K562 (cell line): ENCODE measurements around the gene AOC1. TPM values are rescaled to one million over a fixed set of nuclear protein-coding genes. Genes with fewer than 3 reads are reported as not detected.

Experiments
- ATF1 ChIP-seq, 2 experiments: fragments of 450-650 bp in 1 of 2; IDR thresholded peaks; 2 replicates each; pipeline ENCODE4 v1.6.1; 2016; ENCODE audit warnings: missing compliant biosample characterization in 1 of 2, missing genetic modification characterization in 1 of 2
- BCL6 ChIP-seq: fragments of 250-450 bp; sonication (Bioruptor Pico); IDR thresholded peaks from 2 replicates; pipeline ENCODE4 v1.4.0; 2020
- CEBPZ ChIP-seq: fragments of 150-350 bp; IDR thresholded peaks from 2 replicates; pipeline ENCODE4 v1.6.1; 2014; ENCODE audit warnings: low read depth, mild to moderate bottlenecking, low read length, borderline replicate concordance
- EWSR1 ChIP-seq: fragments of 450-650 bp; IDR thresholded peaks from 2 replicates; pipeline ENCODE4 v1.6.1; 2018; ENCODE audit warnings: borderline replicate concordance, mild to moderate bottlenecking, low read depth, moderate library complexity; ENCODE audit not compliant: partially characterized antibody
- GTF2B ChIP-seq: IDR thresholded peaks from 2 replicates; pipeline ENCODE4 v1.6.1; 2011; ENCODE audit not compliant: insufficient read length; ENCODE audit errors: extremely low read depth
- HES1 ChIP-seq: fragments of 450-650 bp; IDR thresholded peaks from 2 replicates; pipeline ENCODE4 v1.6.1; 2016; ENCODE audit warnings: low read depth, mild to moderate bottlenecking, moderate library complexity
- HMG20A ChIP-seq: fragments of 450-650 bp; formaldehyde crosslinking; conservative IDR thresholded peaks from 2 replicates; pipeline ENCODE4 v1.4.0; 2020; ENCODE audit warnings: mild to moderate bottlenecking, mixed read lengths
- HNRNPH1 ChIP-seq: fragments of 200-400 bp; formaldehyde crosslinking; optimal IDR thresholded peaks from 2 replicates; pipeline ENCODE3; 2017; ENCODE audit warnings: low read depth, mild to moderate bottlenecking, low read length, moderate library complexity
- KLF10 ChIP-seq: fragments of 250-450 bp; sonication (Bioruptor Pico); IDR thresholded peaks from 2 replicates; pipeline ENCODE4 v1.6.1; 2021; ENCODE audit warnings: matching md5 sums
- NR2C1 ChIP-seq, 2 experiments: fragments of 450-650 bp; IDR thresholded peaks; 2 replicates each; pipeline ENCODE4 v1.6.1; 2017; ENCODE audit warnings: mild to moderate bottlenecking in 2 of 2, antibody characterized with exemption in 1 of 2, inconsistent platforms in 1 of 2, missing compliant biosample characterization in 1 of 2, missing genetic modification characterization in 1 of 2
- NR3C1 ChIP-seq: sonication (generic); formaldehyde crosslinking; IDR thresholded peaks from 2 replicates; pipeline ENCODE4 v1.8.1; 2022; ENCODE audit warnings: missing genetic modification reagents
- RBM22 ChIP-seq: fragments of 200-400 bp; formaldehyde crosslinking; IDR thresholded peaks from 2 replicates; pipeline ENCODE4 v1.6.1; 2018; ENCODE audit warnings: low read length, low read depth; ENCODE audit not compliant: poor library complexity, severe bottlenecking
- RFX1 ChIP-seq: fragments of 450-650 bp; IDR thresholded peaks from 2 replicates; pipeline ENCODE4 v1.6.1; 2016; ENCODE audit warnings: mild to moderate bottlenecking, moderate library complexity
- SOX6 ChIP-seq: fragments of 450-650 bp; IDR thresholded peaks from 2 replicates; pipeline ENCODE4 v1.6.1; 2014; ENCODE audit warnings: mild to moderate bottlenecking
- TRIM24 ChIP-seq, 2 experiments: fragments of 450-650 bp; IDR thresholded peaks; 2 replicates each; pipeline ENCODE4 v1.6.1; 2016
- ZNF232 ChIP-seq: sonication (generic); formaldehyde crosslinking; IDR thresholded peaks from 2 replicates; pipeline ENCODE4 v1.8.0; 2022; ENCODE audit warnings: mild to moderate bottlenecking, missing genetic modification reagents
- ZNF24 ChIP-seq: fragments of 450-650 bp; IDR thresholded peaks from 2 replicates; pipeline ENCODE4 v1.6.1; 2016
- ZNF584 ChIP-seq: fragments of 200-800 bp; sonication (Bioruptor generic); IDR thresholded peaks from 2 replicates; pipeline ENCODE4 v1.6.1; 2016; ENCODE audit warnings: low read depth, mild to moderate bottlenecking, missing genetic modification characterization, missing compliant biosample characterization
- polyA plus RNA-seq, 8 experiments: library from polyadenylated mRNA; depleted of rRNA in 4 of 8; stranded (reverse) in 5 of 8; unstranded in 3 of 8; fragments of >200 nt; fragmentation: Nextera tagmentation in 2 of 8; fragmentation: Illumina TruSeq in 1 of 8; extraction: Ambion mirVana in 2 of 8; extraction: Trizol in 1 of 8; gene quantifications; 2 replicates each; pipeline versions ENCODE4 v1.2.1 to v1.2.3, GENCODE V29; 2011 to 2014; ENCODE audit warnings: inconsistent platforms in 1 of 8, missing spikeins in 1 of 8
- total RNA-seq, 7 experiments: library from RNA; depleted of rRNA in 6 of 7; stranded (reverse); fragments of >200 nt in 6 of 7; fragmentation: Illumina TruSeq in 2 of 7; extraction: Trizol in 2 of 7; gene quantifications; 2 replicates each; pipeline versions ENCODE4 v1.2.1 to v1.2.3, GENCODE V29; 2011 to 2021; ENCODE audit warnings: low replicate concordance in 1 of 7
- TF ChIP-seq, protein P1 (sequence below): fragments of 450-650 bp; IDR thresholded peaks from 2 replicates; pipeline ENCODE4 v1.6.1; 2017; ENCODE audit warnings: mild to moderate bottlenecking, moderate library complexity

The AOC1 gene
- total and polyA plus RNA-seq, 9 of the 15 experiments (the other 6 are each of a cell fraction or from before 2014, with no cell fraction given), result not detected

GRCh38 chr7:150910996-150911422 is 58.7 kb downstream of the AOC1 start (continued):
- no peak for TF ChIP-seq RFX1
- TF ChIP-seq ATF1 (CRISPR knock-in tag; IDR thresholded peaks at IDR 0.05), result 0 out of 2 replicates have a peak, but pooled peaks have one; percentile 6
- no peak for TF ChIP-seq ATF1 (tag; IDR thresholded peaks at IDR 0.05)
- TF ChIP-seq TRIM24 (IDR thresholded peaks at IDR 0.05), result no peak
- TF ChIP-seq RBM22, result no peak
- no peak for TF ChIP-seq EWSR1
- no peak for TF ChIP-seq SOX6
- no peak for TF ChIP-seq CEBPZ
- TF ChIP-seq ZNF584 (CRISPR knock-in tag), result 0 out of 2 replicates have a peak, but pooled peaks have one; percentile 31
- TF ChIP-seq, protein P1, sequence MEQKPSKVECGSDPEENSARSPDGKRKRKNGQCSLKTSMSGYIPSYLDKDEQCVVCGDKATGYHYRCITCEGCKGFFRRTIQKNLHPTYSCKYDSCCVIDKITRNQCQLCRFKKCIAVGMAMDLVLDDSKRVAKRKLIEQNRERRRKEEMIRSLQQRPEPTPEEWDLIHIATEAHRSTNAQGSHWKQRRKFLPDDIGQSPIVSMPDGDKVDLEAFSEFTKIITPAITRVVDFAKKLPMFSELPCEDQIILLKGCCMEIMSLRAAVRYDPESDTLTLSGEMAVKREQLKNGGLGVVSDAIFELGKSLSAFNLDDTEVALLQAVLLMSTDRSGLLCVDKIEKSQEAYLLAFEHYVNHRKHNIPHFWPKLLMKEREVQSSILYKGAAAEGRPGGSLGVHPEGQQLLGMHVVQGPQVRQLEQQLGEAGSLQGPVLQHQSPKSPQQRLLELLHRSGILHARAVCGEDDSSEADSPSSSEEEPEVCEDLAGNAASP, result no peak
- no peak for TF ChIP-seq BCL6 (CRISPR knock-in tag)
- no peak for TF ChIP-seq NR2C1 (IDR thresholded peaks at IDR 0.05)
- no peak for TF ChIP-seq NR2C1 (tag; IDR thresholded peaks at IDR 0.05)
- no peak for TF ChIP-seq ZNF232 (CRISPR knock-in tag)
- no peak for TF ChIP-seq HNRNPH1
- TF ChIP-seq HMG20A (CRISPR knock-in tag), result no peak
- TF ChIP-seq GTF2B, result no peak
- no peak for TF ChIP-seq KLF10 (CRISPR knock-in tag)
- TF ChIP-seq ZNF24, result no peak
- TF ChIP-seq HES1, result no peak
- no peak for TF ChIP-seq NR3C1 (CRISPR knock-in tag)
